Measurements from ENCODE around the gene RUSC2.
"Not testable (repeated sequence)": the region's sequence is repeated elsewhere in the genome, so short reads cannot be mapped to it uniquely, and the experiment has no call there.

Gene RUSC2

GRCh38 chr9:35490155-35490909 lies 421 bp downstream of the RUSC2 start:
- peak overlapping the region; percentile 79 to 99 (median 97) for H3K9ac ChIP-seq (ENCODE audit: low read length in 5 of 5)
- H3K27ac ChIP-seq (ENCODE audit: low read depth, low read length): peak overlapping the region; percentile 97
- peak overlapping the region; percentile 67 to 97 (median 92) for H3K4me3 ChIP-seq (ENCODE audit: low read depth in 1 of 5, low read length in 5 of 5)
- H3K27me3 ChIP-seq (ENCODE audit: control insufficient read depth in 5 of 5, insufficient read depth in 4 of 5, low read length in 5 of 5): no peaks in the 10 kb centered on the region
- H3K9me3 ChIP-seq (ENCODE audit: control insufficient read depth in 5 of 5, low read length in 5 of 5): no peaks in the 10 kb centered on the region
- H3K4me1 ChIP-seq (ENCODE audit: control insufficient read depth in 5 of 5, insufficient read depth in 5 of 5, low read length in 5 of 5): peaks cover 6 to 50% (median 41%) of the 10 kb centered on the region in 5 donors
- H3K36me3 ChIP-seq (ENCODE audit: control insufficient read depth in 5 of 5, insufficient read depth in 5 of 5, low read length in 5 of 5): no peaks in the 10 kb centered on the region

- H3K36me3 ChIP-seq (ENCODE audit: control insufficient read depth in 5 of 5, insufficient read depth in 5 of 5, low read length in 5 of 5): no peaks in the 10 kb centered on the region
- H3K4me3 ChIP-seq (ENCODE audit: low read depth in 1 of 5, low read length in 5 of 5): peak overlapping the region; percentile 67 to 97 (median 92)
- peak overlapping the region; percentile 79 to 99 (median 97) for H3K9ac ChIP-seq (ENCODE audit: low read length in 5 of 5)
- no peaks in the 10 kb centered on the region for H3K9me3 ChIP-seq (ENCODE audit: control insufficient read depth in 5 of 5, low read length in 5 of 5)
- H3K27ac ChIP-seq (ENCODE audit: low read depth, low read length): peak overlapping the region; percentile 97
- peaks cover 6 to 50% (median 43%) of the 10 kb centered on the region in 5 donors for H3K4me1 ChIP-seq (ENCODE audit: control insufficient read depth in 5 of 5, insufficient read depth in 5 of 5, low read length in 5 of 5)
- no peaks in the 10 kb centered on the region for H3K27me3 ChIP-seq (ENCODE audit: control insufficient read depth in 5 of 5, insufficient read depth in 4 of 5, low read length in 5 of 5)
Observed at GRCh38 chr9:35490910-35491465, 1.1 kb downstream of the RUSC2 start.

DNA sequence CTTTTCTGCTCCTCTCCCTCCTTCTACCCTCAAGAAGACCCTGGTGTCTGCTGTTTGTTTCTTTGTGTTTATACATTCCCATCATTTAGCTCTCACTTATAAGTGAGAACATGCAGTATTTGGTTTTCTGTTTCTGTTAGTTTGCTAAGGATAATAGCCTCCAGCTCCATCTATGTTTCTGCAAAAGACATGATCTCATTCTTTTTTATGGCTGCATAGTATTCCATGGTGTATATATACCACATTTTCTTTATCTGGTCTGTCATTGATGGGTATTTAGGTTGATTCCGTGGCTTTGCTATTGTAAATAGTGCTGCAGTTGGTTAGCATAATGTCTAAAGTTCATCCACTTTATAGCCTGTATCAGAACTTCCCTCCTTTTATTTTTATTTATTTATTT lies 3.2 kb downstream of the RUSC2 start:
- not testable (repeated sequence) for H3K27me3 ChIP-seq (ENCODE audit: control insufficient read depth in 5 of 5, insufficient read depth in 4 of 5, low read length in 5 of 5); H3K9ac ChIP-seq (ENCODE audit: low read length in 5 of 5); H3K4me3 ChIP-seq (ENCODE audit: low read depth in 1 of 5, low read length in 5 of 5); H3K36me3 ChIP-seq (ENCODE audit: control insufficient read depth in 5 of 5, insufficient read depth in 5 of 5, low read length in 5 of 5); H3K9me3 ChIP-seq (ENCODE audit: control insufficient read depth in 5 of 5, low read length in 5 of 5)
- peak overlapping the region; percentile 97 for H3K27ac ChIP-seq (ENCODE audit: low read depth, low read length)
- H3K4me1 ChIP-seq (ENCODE audit: control insufficient read depth in 5 of 5, insufficient read depth in 5 of 5, low read length in 5 of 5): peaks cover 6 to 47% (median 42%) of the 10 kb centered on the region in 5 donors

GRCh38 chr9:35495984-35496383 lies 6.1 kb downstream of the RUSC2 start:
- peaks cover 1 to 43% (median 30%) of the 10 kb centered on the region in 5 donors for H3K4me1 ChIP-seq (ENCODE audit: control insufficient read depth in 5 of 5, insufficient read depth in 5 of 5, low read length in 5 of 5)
- peaks cover 0 to 5% (median 0%) of the 10 kb centered on the region in 5 donors for H3K36me3 ChIP-seq (ENCODE audit: control insufficient read depth in 5 of 5, insufficient read depth in 5 of 5, low read length in 5 of 5)
- H3K27me3 ChIP-seq (ENCODE audit: control insufficient read depth in 5 of 5, insufficient read depth in 4 of 5, low read length in 5 of 5): no peaks in the 10 kb centered on the region
- no peaks in the 10 kb centered on the region for H3K9me3 ChIP-seq (ENCODE audit: control insufficient read depth in 5 of 5, low read length in 5 of 5)
- no peak overlapping the region for H3K4me3 ChIP-seq (ENCODE audit: low read depth in 1 of 5, low read length in 5 of 5)
- H3K9ac ChIP-seq (ENCODE audit: low read length in 5 of 5): no peak overlapping the region
- H3K27ac ChIP-seq (ENCODE audit: low read depth, low read length): peak overlapping the region; percentile 14

DNA sequence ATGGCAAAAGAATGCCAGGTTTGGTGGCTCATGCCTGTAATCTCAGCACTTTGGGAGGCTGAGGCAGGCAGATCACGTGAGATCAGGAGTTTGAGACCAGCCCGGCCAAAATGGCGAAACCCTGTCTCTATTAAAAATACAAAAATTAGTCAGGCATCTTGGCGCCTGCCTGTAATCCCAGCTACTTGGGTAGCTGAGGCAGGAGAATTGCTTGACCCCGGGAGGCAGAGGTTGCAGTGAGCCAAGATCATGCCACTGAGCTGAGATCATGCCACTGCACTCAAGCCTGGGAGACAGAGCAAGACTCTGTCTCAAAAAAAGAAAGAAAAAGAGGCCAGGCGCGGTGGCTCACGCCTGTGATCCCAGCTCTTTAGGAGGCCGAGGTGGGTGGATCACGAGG lies 8.3 kb downstream of the RUSC2 start:
- Histone ChIP-seq H3K27ac (ENCODE audit: low read depth, low read length) (peak overlapping the region; percentile 52), H3K4me1 (ENCODE audit: control insufficient read depth in 5 of 5, insufficient read depth in 5 of 5, low read length in 5 of 5) (peaks cover 0 to 38% (median 17%) of the 10 kb centered on the region in 5 donors)
- not testable (repeated sequence) for H3K27me3 ChIP-seq (ENCODE audit: control insufficient read depth in 5 of 5, insufficient read depth in 4 of 5, low read length in 5 of 5); H3K9ac ChIP-seq (ENCODE audit: low read length in 5 of 5); H3K9me3 ChIP-seq (ENCODE audit: control insufficient read depth in 5 of 5, low read length in 5 of 5); H3K36me3 ChIP-seq (ENCODE audit: control insufficient read depth in 5 of 5, insufficient read depth in 5 of 5, low read length in 5 of 5); H3K4me3 ChIP-seq (ENCODE audit: low read depth in 1 of 5, low read length in 5 of 5)

DNA sequence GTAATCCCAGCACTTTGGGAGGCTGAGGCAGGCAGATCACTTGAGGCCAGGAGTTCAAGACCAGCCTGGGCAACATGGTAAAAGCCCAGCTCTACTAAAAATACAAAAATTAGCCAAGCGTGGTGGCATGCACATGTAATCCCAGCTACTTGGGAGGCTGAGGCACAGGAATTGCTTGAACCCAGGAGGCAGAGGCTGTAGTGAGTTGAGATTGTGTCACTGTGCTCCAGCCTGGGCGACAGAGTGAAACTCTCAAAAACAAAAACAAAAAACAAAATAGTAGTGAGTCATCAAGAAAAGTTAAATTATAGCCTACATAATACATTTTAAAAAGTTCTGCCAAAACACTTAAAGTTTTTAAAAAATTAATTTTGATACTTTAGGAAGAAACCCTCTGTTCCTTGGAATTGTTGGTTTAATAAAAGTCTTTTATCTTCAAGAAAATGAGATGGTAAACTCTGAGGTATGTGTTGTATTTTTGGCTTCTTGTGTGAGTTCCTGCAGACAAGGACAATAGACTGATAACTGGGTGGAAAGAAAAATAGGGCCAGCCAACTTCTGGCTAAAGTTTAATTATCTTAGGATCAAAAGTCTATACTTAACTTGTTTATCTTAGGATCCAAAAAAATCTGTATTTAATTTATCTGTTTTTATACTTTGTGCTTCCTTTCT lies 9.3 kb downstream of the RUSC2 start:
- no peak overlapping the region for H3K4me3 ChIP-seq (ENCODE audit: low read depth in 1 of 5, low read length in 5 of 5)

DNA sequence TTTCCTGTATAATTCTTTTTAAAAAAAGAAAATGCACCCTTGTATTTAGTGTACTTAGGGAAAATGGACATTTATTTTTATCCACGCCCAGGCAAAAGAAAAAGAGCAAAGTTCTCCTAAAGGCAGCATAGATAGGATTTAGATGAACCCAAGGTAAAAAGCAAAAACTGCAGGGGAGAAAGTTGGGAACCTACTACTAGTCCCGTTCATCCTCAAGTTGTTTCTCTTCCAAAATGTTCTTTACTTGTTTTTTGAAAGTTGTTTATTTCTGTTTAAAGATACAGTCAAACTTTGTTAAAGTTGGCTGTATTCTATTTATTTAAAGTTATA lies 9.8 kb downstream of the RUSC2 start:
- H3K4me1 ChIP-seq (ENCODE audit: control insufficient read depth in 5 of 5, insufficient read depth in 5 of 5, low read length in 5 of 5): peaks cover 0 to 38% (median 17%) of the 10 kb centered on the region in 5 donors
- H3K9ac ChIP-seq (ENCODE audit: low read length in 5 of 5): no peak overlapping the region
- peaks cover 0 to 5% (median 0%) of the 10 kb centered on the region in 5 donors for H3K36me3 ChIP-seq (ENCODE audit: control insufficient read depth in 5 of 5, insufficient read depth in 5 of 5, low read length in 5 of 5)
- peak overlapping the region; percentile 54 for H3K27ac ChIP-seq (ENCODE audit: low read depth, low read length)
- H3K4me3 ChIP-seq (ENCODE audit: low read depth in 1 of 5, low read length in 5 of 5): no peak overlapping the region
- H3K27me3 ChIP-seq (ENCODE audit: control insufficient read depth in 5 of 5, insufficient read depth in 4 of 5, low read length in 5 of 5): no peaks in the 10 kb centered on the region
- H3K9me3 ChIP-seq (ENCODE audit: control insufficient read depth in 5 of 5, low read length in 5 of 5): no peaks in the 10 kb centered on the region

More for the DNA sequence above, 9.3 kb downstream of the RUSC2 start:
- Histone ChIP-seq H3K27ac (ENCODE audit: low read depth, low read length) (peak overlapping the region; percentile 54), H3K27me3 (ENCODE audit: control insufficient read depth in 5 of 5, insufficient read depth in 4 of 5, low read length in 5 of 5) (no peaks in the 10 kb centered on the region), H3K9me3 (ENCODE audit: control insufficient read depth in 5 of 5, low read length in 5 of 5) (no peaks in the 10 kb centered on the region), H3K4me1 (ENCODE audit: control insufficient read depth in 5 of 5, insufficient read depth in 5 of 5, low read length in 5 of 5) (peaks cover 0 to 38% (median 17%) of the 10 kb centered on the region in 5 donors), H3K9ac (ENCODE audit: low read length in 5 of 5) (no peak overlapping the region), H3K36me3 (ENCODE audit: control insufficient read depth in 5 of 5, insufficient read depth in 5 of 5, low read length in 5 of 5) (peaks cover 0 to 5% (median 0%) of the 10 kb centered on the region in 5 donors)

DNA sequence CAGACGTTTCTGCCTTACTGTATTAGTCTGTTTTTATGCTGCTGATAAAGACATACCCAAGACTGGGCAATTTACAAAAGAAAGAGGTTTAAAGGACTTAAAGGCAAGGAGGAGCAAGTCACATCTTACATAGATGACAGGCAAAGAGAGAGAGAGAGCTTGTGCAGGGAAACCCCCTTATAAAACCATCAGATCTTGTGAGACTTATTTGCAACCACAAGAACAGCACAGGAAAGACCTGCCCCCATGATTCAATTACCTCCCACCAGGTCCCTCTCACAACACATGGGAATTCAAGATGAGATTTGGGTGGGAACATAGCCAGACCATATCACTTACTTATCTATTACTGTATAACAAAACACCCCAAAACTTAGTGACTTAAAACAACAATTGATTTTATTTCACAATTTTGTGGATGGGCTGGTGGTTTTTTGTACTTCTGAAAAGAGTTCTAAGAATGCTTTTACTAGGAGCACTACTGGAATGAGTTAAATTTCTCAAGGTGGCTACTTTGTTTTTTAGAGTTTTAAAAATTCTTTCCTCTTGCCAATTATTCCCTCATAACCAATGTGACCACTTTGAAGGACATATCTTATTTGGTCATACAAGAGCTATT lies 10.3 kb downstream of the RUSC2 start:
- Histone ChIP-seq H3K9me3 (ENCODE audit: control insufficient read depth in 5 of 5, low read length in 5 of 5) (no peaks in the 10 kb centered on the region), H3K9ac (ENCODE audit: low read length in 5 of 5) (no peak overlapping the region), H3K4me3 (ENCODE audit: low read depth in 1 of 5, low read length in 5 of 5) (no peak overlapping the region), H3K27ac (ENCODE audit: low read depth, low read length) (peak overlapping the region; percentile 54), H3K27me3 (ENCODE audit: control insufficient read depth in 5 of 5, insufficient read depth in 4 of 5, low read length in 5 of 5) (no peaks in the 10 kb centered on the region), H3K36me3 (ENCODE audit: control insufficient read depth in 5 of 5, insufficient read depth in 5 of 5, low read length in 5 of 5) (peaks cover 0 to 5% (median 0%) of the 10 kb centered on the region in 5 donors), H3K4me1 (ENCODE audit: control insufficient read depth in 5 of 5, insufficient read depth in 5 of 5, low read length in 5 of 5) (peaks cover 0 to 38% (median 17%) of the 10 kb centered on the region in 5 donors)

DNA sequence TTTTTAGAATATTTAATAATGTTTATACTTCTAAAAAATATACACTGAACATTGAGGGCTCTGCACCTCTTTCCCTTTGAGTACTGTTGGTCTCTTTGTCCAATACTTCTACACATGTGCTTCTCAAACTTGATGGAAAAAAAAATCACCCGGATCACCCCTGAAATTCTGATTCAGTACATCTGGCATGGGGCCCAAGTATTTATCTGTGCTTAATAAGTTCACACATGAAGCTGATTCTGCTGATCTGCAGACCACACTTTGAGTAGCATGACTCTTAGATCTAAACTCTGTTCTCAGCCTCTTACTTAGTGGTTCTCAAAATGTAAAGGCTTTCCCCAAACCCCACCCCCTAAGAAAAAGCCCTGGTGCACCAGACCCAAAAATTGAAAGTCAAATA lies 12.0 kb downstream of the RUSC2 start:
- no peak overlapping the region for H3K4me3 ChIP-seq (ENCODE audit: low read depth in 1 of 5, low read length in 5 of 5)
- peaks cover 0 to under 1% (median 0%) of the 10 kb centered on the region in 5 donors for H3K36me3 ChIP-seq (ENCODE audit: control insufficient read depth in 5 of 5, insufficient read depth in 5 of 5, low read length in 5 of 5)
- peaks cover 0 to 35% (median 17%) of the 10 kb centered on the region in 5 donors for H3K4me1 ChIP-seq (ENCODE audit: control insufficient read depth in 5 of 5, insufficient read depth in 5 of 5, low read length in 5 of 5)
- no peaks in the 10 kb centered on the region for H3K27me3 ChIP-seq (ENCODE audit: control insufficient read depth in 5 of 5, insufficient read depth in 4 of 5, low read length in 5 of 5)
- H3K9ac ChIP-seq (ENCODE audit: low read length in 5 of 5): peak overlapping the region in 1 of 5 donors; percentile 46
- H3K27ac ChIP-seq (ENCODE audit: low read depth, low read length): peak overlapping the region; percentile 30
- no peaks in the 10 kb centered on the region for H3K9me3 ChIP-seq (ENCODE audit: control insufficient read depth in 5 of 5, low read length in 5 of 5)
